ENCODE results near the gene EXOSC2. TPM values are rescaled to one million over a fixed set of nuclear protein-coding genes. Genes with fewer than 3 reads are reported as not detected.

EXOSC2 gene
- total RNA-seq, 2 donors from 2014 or later, result 13.6 to 34.2 TPM

DNA sequence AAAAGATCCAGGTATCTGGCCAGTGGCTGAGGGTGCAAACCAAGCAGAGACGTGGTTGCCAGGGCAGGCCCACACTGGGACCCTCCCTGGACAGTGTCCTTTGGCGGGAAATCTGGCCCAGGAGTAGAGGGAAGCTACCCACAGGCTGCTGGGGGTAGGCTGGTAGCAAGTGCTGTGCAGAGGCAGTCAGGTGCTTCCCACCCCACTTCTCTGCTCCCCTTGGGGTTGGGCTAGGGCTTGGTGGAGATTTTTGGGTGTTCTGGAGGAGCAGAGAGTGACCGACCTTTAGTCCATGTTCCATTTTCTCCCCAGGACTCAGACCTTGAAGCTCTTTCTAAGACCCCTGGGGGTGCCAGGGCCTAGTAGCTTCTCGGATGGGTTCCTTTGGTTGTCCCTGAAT, 23.6 kb upstream of the EXOSC2 start:
- Histone ChIP-seq H3K9ac (ENCODE audit: low read depth in 2 of 2, low read length in 2 of 2) (no peak overlapping the region), H3K36me3 (no peaks in the 10 kb centered on the region), H3K9me3 (no peaks in the 10 kb centered on the region), H3K27me3 (peaks cover 33% of the 10 kb centered on the region), H3K4me3 (no peak overlapping the region), H3K27ac (no peak overlapping the region), H3K4me1 (no peaks in the 10 kb centered on the region)
- TF ChIP-seq, protein P1, sequence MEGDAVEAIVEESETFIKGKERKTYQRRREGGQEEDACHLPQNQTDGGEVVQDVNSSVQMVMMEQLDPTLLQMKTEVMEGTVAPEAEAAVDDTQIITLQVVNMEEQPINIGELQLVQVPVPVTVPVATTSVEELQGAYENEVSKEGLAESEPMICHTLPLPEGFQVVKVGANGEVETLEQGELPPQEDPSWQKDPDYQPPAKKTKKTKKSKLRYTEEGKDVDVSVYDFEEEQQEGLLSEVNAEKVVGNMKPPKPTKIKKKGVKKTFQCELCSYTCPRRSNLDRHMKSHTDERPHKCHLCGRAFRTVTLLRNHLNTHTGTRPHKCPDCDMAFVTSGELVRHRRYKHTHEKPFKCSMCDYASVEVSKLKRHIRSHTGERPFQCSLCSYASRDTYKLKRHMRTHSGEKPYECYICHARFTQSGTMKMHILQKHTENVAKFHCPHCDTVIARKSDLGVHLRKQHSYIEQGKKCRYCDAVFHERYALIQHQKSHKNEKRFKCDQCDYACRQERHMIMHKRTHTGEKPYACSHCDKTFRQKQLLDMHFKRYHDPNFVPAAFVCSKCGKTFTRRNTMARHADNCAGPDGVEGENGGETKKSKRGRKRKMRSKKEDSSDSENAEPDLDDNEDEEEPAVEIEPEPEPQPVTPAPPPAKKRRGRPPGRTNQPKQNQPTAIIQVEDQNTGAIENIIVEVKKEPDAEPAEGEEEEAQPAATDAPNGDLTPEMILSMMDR (IDR thresholded peaks at IDR 0.05), result no peak
- intact Hi-C loops (cut with DNase I), result no loop called here
- no peak for DNase-seq

DNA sequence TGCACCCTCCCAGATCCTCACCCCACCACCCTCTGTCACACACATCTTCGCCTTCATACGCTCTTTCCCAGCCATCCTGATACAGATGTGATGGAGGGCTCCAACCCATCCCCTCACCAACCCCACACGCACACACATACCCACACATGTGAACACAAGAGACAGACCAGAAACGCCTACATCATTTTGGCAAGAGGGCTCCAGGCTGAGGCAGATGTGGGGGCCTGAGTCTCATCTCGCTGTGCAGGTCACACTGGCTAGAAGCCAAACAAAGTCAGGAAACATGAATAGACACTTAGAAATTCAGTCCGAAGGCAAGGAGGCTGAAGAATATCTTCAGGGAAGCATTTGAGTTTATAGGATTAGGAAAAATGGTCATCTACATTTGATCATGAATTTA, 22.9 kb upstream of the EXOSC2 start:
- H3K36me3 ChIP-seq, result no peaks in the 10 kb centered on the region
- H3K9me3 ChIP-seq, result no peaks in the 10 kb centered on the region
- H3K4me3 ChIP-seq, result no peak overlapping the region
- H3K9ac ChIP-seq (ENCODE audit: low read depth in 2 of 2, low read length in 2 of 2), result no peak overlapping the region
- no peak for DNase-seq
- peaks cover 27% of the 10 kb centered on the region for H3K27me3 ChIP-seq
- TF ChIP-seq, protein P1 (IDR thresholded peaks at IDR 0.05), result no peak
- intact Hi-C loops (cut with DNase I), result no loop called here
- no peak overlapping the region for H3K27ac ChIP-seq
- no peaks in the 10 kb centered on the region for H3K4me1 ChIP-seq

DNA sequence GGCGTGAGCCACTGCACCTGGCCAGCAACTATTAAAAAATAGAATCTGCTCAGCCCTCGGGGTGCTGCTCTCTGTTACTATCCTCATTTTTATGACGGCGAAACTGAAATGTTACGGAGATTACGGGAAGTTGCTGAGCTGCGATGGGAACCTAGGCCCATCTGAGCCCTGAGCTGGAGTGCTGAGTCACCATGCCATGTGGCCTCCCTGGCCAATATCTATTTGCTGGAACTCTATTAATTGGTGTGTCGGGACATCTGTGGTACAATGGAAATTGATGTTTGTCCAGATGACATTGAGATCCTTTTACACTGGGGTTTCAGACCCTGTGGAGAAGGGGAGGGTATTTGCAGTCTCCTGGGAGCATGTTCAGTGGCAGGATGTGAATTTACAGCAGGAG, 21.1 kb upstream of the EXOSC2 start:
- Histone ChIP-seq H3K9ac (ENCODE audit: low read depth in 2 of 2, low read length in 2 of 2) (no peak overlapping the region), H3K36me3 (no peaks in the 10 kb centered on the region), H3K9me3 (no peaks in the 10 kb centered on the region), H3K27ac (no peak overlapping the region), H3K27me3 (peaks cover 8% of the 10 kb centered on the region), H3K4me1 (no peaks in the 10 kb centered on the region), H3K4me3 (no peak overlapping the region)
- no peak for DNase-seq
- intact Hi-C loops (cut with DNase I), result no loop called here
- TF ChIP-seq, protein P1 (IDR thresholded peaks at IDR 0.05), result no peak

GRCh38 chr9:130672933-130673615, 20.5 kb upstream of the EXOSC2 start:
- Histone ChIP-seq H3K9me3 (no peaks in the 10 kb centered on the region), H3K36me3 (no peaks in the 10 kb centered on the region), H3K4me1 (no peaks in the 10 kb centered on the region), H3K9ac (ENCODE audit: low read depth in 2 of 2, low read length in 2 of 2) (no peak overlapping the region), H3K4me3 (no peak overlapping the region), H3K27ac (no peak overlapping the region), H3K27me3 (peaks cover 2% of the 10 kb centered on the region)
- TF ChIP-seq, protein P1 (IDR thresholded peaks at IDR 0.05), result no peak
- DNase-seq, result no peak
- intact Hi-C loops (cut with DNase I), result no loop called here

DNA sequence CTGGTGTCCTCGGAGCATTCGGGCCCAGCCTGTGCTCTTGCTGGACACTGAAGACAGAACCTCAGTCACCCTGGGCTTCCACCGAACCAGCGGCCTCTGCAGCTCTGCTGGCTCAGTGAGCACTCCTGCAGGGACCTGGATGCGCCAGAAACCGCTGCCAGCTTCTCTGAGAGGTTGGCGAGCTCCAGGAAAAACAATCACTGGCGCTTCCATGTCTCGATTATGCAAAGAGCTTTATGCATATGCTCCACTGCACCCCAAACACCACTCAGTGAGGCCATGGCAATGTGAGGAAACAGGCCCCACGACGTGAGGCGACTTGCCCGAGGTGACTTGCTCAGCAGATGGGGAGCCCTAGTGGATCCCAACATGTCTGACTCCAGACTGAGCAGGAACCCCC, 18.2 kb upstream of the EXOSC2 start:
- H3K36me3 ChIP-seq, result no peaks in the 10 kb centered on the region
- intact Hi-C loops (cut with DNase I), result no loop called here
- H3K9me3 ChIP-seq, result no peaks in the 10 kb centered on the region
- no peak overlapping the region for H3K9ac ChIP-seq (ENCODE audit: low read depth in 2 of 2, low read length in 2 of 2)
- no peak overlapping the region for H3K4me3 ChIP-seq
- no peak for DNase-seq
- no peaks in the 10 kb centered on the region for H3K27me3 ChIP-seq
- H3K27ac ChIP-seq, result no peak overlapping the region
- no peaks in the 10 kb centered on the region for H3K4me1 ChIP-seq
- TF ChIP-seq, protein P1 (IDR thresholded peaks at IDR 0.05), result no peak

All from colonic mucosa (tissue), 4 donors.